ENCODE measurements around the gene MRTFB. TPM values are rescaled to one million over a fixed set of nuclear protein-coding genes. Genes with fewer than 3 reads are reported as not detected.
A peak's percentile ranks its signal among the peaks of the same experiment; 100 is the strongest.

Gene MRTFB
- total and polyA plus RNA-seq, 5 donors = 12.9 to 61.8 (median 44.8) TPM

- ATAC-seq = no peak
- H3K27ac ChIP-seq (ENCODE audit: low read length) = no peak overlapping the region
- no peak overlapping the region for H3K4me3 ChIP-seq (ENCODE audit: low read length)
- H3K27me3 ChIP-seq (ENCODE audit: control insufficient read depth, insufficient read depth) = no peaks in the 10 kb centered on the region
- intact Hi-C loops (cut with DNase I) = no loop called here
- H3K4me1 ChIP-seq (ENCODE audit: control insufficient read depth, insufficient read depth, low read length) = peaks cover 9% of the 10 kb centered on the region
- no peak for DNase-seq
- 86% methylated on average over 5 of the region's 5 CpGs for WGBS
- no peaks in the 10 kb centered on the region for H3K9me3 ChIP-seq (ENCODE audit: control insufficient read depth, low read length)
Measured at GRCh38 chr16:14238756-14239155, 167.6 kb downstream of the MRTFB start.

GRCh38 chr16:14239791-14240190, 168.7 kb downstream of the MRTFB start:
- H3K9me3 ChIP-seq (ENCODE audit: control insufficient read depth, low read length) = no peaks in the 10 kb centered on the region
- WGBS = 68% methylated on average over 6 of the region's 6 CpGs
- no peak for DNase-seq
- no peak overlapping the region for H3K4me3 ChIP-seq (ENCODE audit: low read length)
- no peaks in the 10 kb centered on the region for H3K27me3 ChIP-seq (ENCODE audit: control insufficient read depth, insufficient read depth)
- intact Hi-C loops (cut with DNase I) = loop anchor here in 2 of 4 donors (10.0 kb wide), 1 partner anchor 315 kb away; the partner anchor contains the start of gene ERCC4 (in 2 of the 2)
- no peak overlapping the region for H3K27ac ChIP-seq (ENCODE audit: low read length)
- ATAC-seq = no peak
- H3K4me1 ChIP-seq (ENCODE audit: control insufficient read depth, insufficient read depth, low read length) = peaks cover 9% of the 10 kb centered on the region

- Histone ChIP-seq H3K9me3 (ENCODE audit: control insufficient read depth, low read length) (no peaks in the 10 kb centered on the region), H3K4me1 (ENCODE audit: control insufficient read depth, insufficient read depth, low read length) (peaks cover 9% of the 10 kb centered on the region), H3K27ac (ENCODE audit: low read length) (peak overlapping the region; percentile 87), H3K27me3 (ENCODE audit: control insufficient read depth, insufficient read depth) (no peaks in the 10 kb centered on the region), H3K4me3 (ENCODE audit: low read length) (no peak overlapping the region)
- DNase-seq (peak in 2 of 3 donors; percentile 61 to 66), ATAC-seq (peak; percentile 59 to 61)
- WGBS = 46% methylated on average over 10 of the region's 10 CpGs
- intact Hi-C loops (cut with DNase I) = loop anchor here in 2 of 4 donors (10.0 kb wide), 1 partner anchor 316 kb away; the partner anchor contains the start of gene ERCC4 (in 2 of the 2)
Measured at GRCh38 chr16:14240219-14240843, 169.2 kb downstream of the MRTFB start.

GRCh38 chr16:14240964-14241363, 169.8 kb downstream of the MRTFB start:
- no peaks in the 10 kb centered on the region for H3K27me3 ChIP-seq (ENCODE audit: control insufficient read depth, insufficient read depth)
- 43% methylated on average over 7 of the region's 7 CpGs for WGBS
- H3K4me1 ChIP-seq (ENCODE audit: control insufficient read depth, insufficient read depth, low read length) = peaks cover 9% of the 10 kb centered on the region
- H3K27ac ChIP-seq (ENCODE audit: low read length) = peak overlapping the region; percentile 87
- H3K4me3 ChIP-seq (ENCODE audit: low read length) = no peak overlapping the region
- intact Hi-C loops (cut with DNase I) = loop anchor here in 2 of 4 donors (10.0 kb wide), 1 partner anchor 316 kb away; the partner anchor contains the start of gene ERCC4 (in 2 of the 2)
- DNase-seq (no peak), ATAC-seq (peak; percentile 40 to 43)
- H3K9me3 ChIP-seq (ENCODE audit: control insufficient read depth, low read length) = no peaks in the 10 kb centered on the region

GRCh38 chr16:14241631-14242030, 170.5 kb downstream of the MRTFB start:
- DNase-seq = no peak
- intact Hi-C loops (cut with DNase I) = loop anchor here in 2 of 4 donors (10.0 kb wide), 1 partner anchor 317 kb away; the partner anchor contains the start of gene ERCC4 (in 2 of the 2)
- WGBS = 64% methylated on average over 3 of the region's 3 CpGs
- peak; percentile 37 to 66 for ATAC-seq
- H3K27me3 ChIP-seq (ENCODE audit: control insufficient read depth, insufficient read depth) = no peaks in the 10 kb centered on the region
- no peak overlapping the region for H3K27ac ChIP-seq (ENCODE audit: low read length)
- H3K9me3 ChIP-seq (ENCODE audit: control insufficient read depth, low read length) = no peaks in the 10 kb centered on the region
- no peak overlapping the region for H3K4me3 ChIP-seq (ENCODE audit: low read length)
- H3K4me1 ChIP-seq (ENCODE audit: control insufficient read depth, insufficient read depth, low read length) = peaks cover 8% of the 10 kb centered on the region

- no peak for ATAC-seq
- Histone ChIP-seq H3K4me3 (ENCODE audit: low read length) (no peak overlapping the region), H3K27ac (ENCODE audit: low read length) (no peak overlapping the region), H3K9me3 (ENCODE audit: control insufficient read depth, low read length) (no peaks in the 10 kb centered on the region), H3K27me3 (ENCODE audit: control insufficient read depth, insufficient read depth) (no peaks in the 10 kb centered on the region), H3K4me1 (ENCODE audit: control insufficient read depth, insufficient read depth, low read length) (peaks cover 3% of the 10 kb centered on the region)
- WGBS = 94% methylated on average over 3 of the region's 3 CpGs
- intact Hi-C loops (cut with DNase I) = loop anchor here in 2 of 4 donors (10.0 kb wide), 1 partner anchor 318 kb away; the partner anchor contains the start of gene ERCC4 (in 2 of the 2)
- no peak for DNase-seq
Measured at GRCh38 chr16:14242769-14243168, 171.7 kb downstream of the MRTFB start.

- intact Hi-C loops (cut with DNase I) = loop anchor here in 2 of 4 donors (10.0 kb wide), 1 partner anchor 320 kb away; the partner anchor contains the start of gene ERCC4 (in 2 of the 2)
- DNase-seq (no peak), ATAC-seq (no peak)
Measured at GRCh38 chr16:14244196-14245010, 173.3 kb downstream of the MRTFB start.

GRCh38 chr16:14248791-14249190, 177.7 kb downstream of the MRTFB start:
- no peak overlapping the region for H3K27ac ChIP-seq (ENCODE audit: low read length)
- intact Hi-C loops (cut with DNase I) = loop anchor here in 2 of 4 donors (10.0 kb wide), 1 partner anchor 324 kb away; the partner anchor contains the start of gene ERCC4 (in 2 of the 2)
- ATAC-seq = no peak
- WGBS = 88% methylated on average over 5 of the region's 5 CpGs
- H3K4me1 ChIP-seq (ENCODE audit: control insufficient read depth, insufficient read depth, low read length) = no peaks in the 10 kb centered on the region
- DNase-seq = no peak
- H3K27me3 ChIP-seq (ENCODE audit: control insufficient read depth, insufficient read depth) = no peaks in the 10 kb centered on the region
- no peaks in the 10 kb centered on the region for H3K9me3 ChIP-seq (ENCODE audit: control insufficient read depth, low read length)
- H3K4me3 ChIP-seq (ENCODE audit: low read length) = no peak overlapping the region

More at GRCh38 chr16:14244196-14245010, 173.3 kb downstream of the MRTFB start:
- 93% methylated on average over 4 of the region's 4 CpGs for WGBS
- Histone ChIP-seq H3K9me3 (ENCODE audit: control insufficient read depth, low read length) (no peaks in the 10 kb centered on the region), H3K27me3 (ENCODE audit: control insufficient read depth, insufficient read depth) (no peaks in the 10 kb centered on the region), H3K27ac (ENCODE audit: low read length) (no peak overlapping the region), H3K4me1 (ENCODE audit: control insufficient read depth, insufficient read depth, low read length) (peaks cover 3% of the 10 kb centered on the region), H3K4me3 (ENCODE audit: low read length) (no peak overlapping the region)

GRCh38 chr16:14249291-14250032, 178.3 kb downstream of the MRTFB start:
- Histone ChIP-seq H3K4me3 (ENCODE audit: low read length) (no peak overlapping the region), H3K9me3 (ENCODE audit: control insufficient read depth, low read length) (no peaks in the 10 kb centered on the region), H3K27me3 (ENCODE audit: control insufficient read depth, insufficient read depth) (no peaks in the 10 kb centered on the region), H3K27ac (ENCODE audit: low read length) (no peak overlapping the region), H3K4me1 (ENCODE audit: control insufficient read depth, insufficient read depth, low read length) (no peaks in the 10 kb centered on the region)
- DNase-seq (no peak), ATAC-seq (no peak)
- intact Hi-C loops (cut with DNase I) = loop anchor here in 2 of 4 donors (10.0 kb wide), 2 partner anchors 285 to 325 kb away; partner anchors contain the start of gene ERCC4 (in 2 of the 2)
- WGBS = 65% methylated on average over 7 of the region's 7 CpGs

- intact Hi-C loops (cut with DNase I) = loop anchor here in 1 of 4 donors (10.0 kb wide), 1 partner anchor 283 kb away; no protein-coding TSS in a partner anchor
- no peak overlapping the region for H3K4me3 ChIP-seq (ENCODE audit: low read length)
Measured at GRCh38 chr16:14251419-14251818, 180.3 kb downstream of the MRTFB start.

More at GRCh38 chr16:14251419-14251818, 180.3 kb downstream of the MRTFB start:
- DNase-seq (no peak), ATAC-seq (no peak)
- H3K4me1 ChIP-seq (ENCODE audit: control insufficient read depth, insufficient read depth, low read length) = no peaks in the 10 kb centered on the region
- H3K27ac ChIP-seq (ENCODE audit: low read length) = no peak overlapping the region
- 96% methylated on average over 2 of the region's 2 CpGs for WGBS
- no peaks in the 10 kb centered on the region for H3K27me3 ChIP-seq (ENCODE audit: control insufficient read depth, insufficient read depth)
- H3K9me3 ChIP-seq (ENCODE audit: control insufficient read depth, low read length) = no peaks in the 10 kb centered on the region

Data from right cardiac atrium (tissue), 5 donors.